Measurements from ENCODE around the gene ZNF827.

DNA sequence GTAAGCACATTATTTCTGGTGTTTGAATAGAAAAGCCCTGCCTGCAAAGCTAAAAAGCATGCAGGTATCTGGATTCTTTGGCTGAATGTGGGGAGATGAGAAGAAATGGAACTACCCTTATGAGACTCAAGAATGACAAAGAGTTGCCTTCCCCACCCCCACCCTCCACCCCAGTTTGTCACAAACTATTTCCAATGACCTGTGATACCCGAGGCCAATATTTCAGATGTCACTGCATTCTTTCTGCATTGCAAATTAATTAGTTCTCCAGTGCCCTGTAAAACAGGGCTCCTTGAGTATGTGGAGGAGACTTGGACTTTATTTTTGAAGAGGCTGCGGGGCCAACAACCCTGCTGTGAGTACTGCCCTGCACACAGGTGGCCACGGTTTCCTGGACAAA, 116.4 kb downstream of the ZNF827 start:
- TF ChIP-seq, protein P1, sequence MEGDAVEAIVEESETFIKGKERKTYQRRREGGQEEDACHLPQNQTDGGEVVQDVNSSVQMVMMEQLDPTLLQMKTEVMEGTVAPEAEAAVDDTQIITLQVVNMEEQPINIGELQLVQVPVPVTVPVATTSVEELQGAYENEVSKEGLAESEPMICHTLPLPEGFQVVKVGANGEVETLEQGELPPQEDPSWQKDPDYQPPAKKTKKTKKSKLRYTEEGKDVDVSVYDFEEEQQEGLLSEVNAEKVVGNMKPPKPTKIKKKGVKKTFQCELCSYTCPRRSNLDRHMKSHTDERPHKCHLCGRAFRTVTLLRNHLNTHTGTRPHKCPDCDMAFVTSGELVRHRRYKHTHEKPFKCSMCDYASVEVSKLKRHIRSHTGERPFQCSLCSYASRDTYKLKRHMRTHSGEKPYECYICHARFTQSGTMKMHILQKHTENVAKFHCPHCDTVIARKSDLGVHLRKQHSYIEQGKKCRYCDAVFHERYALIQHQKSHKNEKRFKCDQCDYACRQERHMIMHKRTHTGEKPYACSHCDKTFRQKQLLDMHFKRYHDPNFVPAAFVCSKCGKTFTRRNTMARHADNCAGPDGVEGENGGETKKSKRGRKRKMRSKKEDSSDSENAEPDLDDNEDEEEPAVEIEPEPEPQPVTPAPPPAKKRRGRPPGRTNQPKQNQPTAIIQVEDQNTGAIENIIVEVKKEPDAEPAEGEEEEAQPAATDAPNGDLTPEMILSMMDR (IDR thresholded peaks at IDR 0.05), result no peak
- TF ChIP-seq POLR2A (IDR thresholded peaks at IDR 0.05), result no peak
